K562 (cell line): ENCODE results near the gene PADI4. TPM values are rescaled to one million over a fixed set of nuclear protein-coding genes. Genes with fewer than 3 reads are reported as not detected.

Experiments
- ATAC-seq: fragments of 200-7000 bp; cut with Tn5 transposase; 3 replicates; pipeline ENCODE4 v1.9.1; 2020; ENCODE audit warnings: moderate library complexity
- BruUV-seq: library from RNA; stranded (reverse); fragments of 400-500 nt; replicated peaks from 2 replicates; lab custom pipeline; 2021; lab: Mats Ljungman, UMichigan
- CTCF ChIA-PET: fragments of 300-600 bp; formaldehyde crosslinking; extraction: SDS; loops from one replicate; lab custom pipeline; 2021; ENCODE audit warnings: low intra/inter-chr PET ratio; lab: Yijun Ruan, JAX
- POLR2A ChIA-PET: fragments of 300-600, 350-650 bp; sonication (Branson Sonifier 250); formaldehyde crosslinking; extraction: SDS; loops from one replicate; lab custom pipeline; 2021; ENCODE audit warnings: antibody characterized with exemption, inconsistent platforms; lab: Yijun Ruan, JAX
- DNase-seq, 4 experiments: peaks; one replicate each; pipeline versions ENCODE4 v3.0.0 to v3.0.0-alpha.2; 2011 to 2018; ENCODE audit warnings: low spot score in 3 of 4, mixed read lengths in 3 of 4; ENCODE audit errors: extremely low read depth in 1 of 4
- FAIRE-seq: peaks from 2 replicates; lab custom pipeline; 2011; peaks lifted over from hg19 to GRCh38; lab: Jason Lieb, UNC
- H2AFZ ChIP-seq: 2 replicates; pipeline ENCODE4 v1.6.0; 2011; ENCODE audit warnings: low read depth, low read length, control low read depth, inconsistent platforms
- H3K27ac ChIP-seq: fragments of 200-600 bp; 3 replicates; pipeline ENCODE4 v1.8.0; 2011; ENCODE audit warnings: low read depth, mild to moderate bottlenecking, control low read depth, inconsistent platforms, low read length, moderate library complexity, mixed read lengths; ENCODE audit errors: extremely low read depth
- H3K27me3 ChIP-seq, 2 experiments: fragments of 300-600 bp in 1 of 2; 2 replicates in 1 of 2; 3 replicates in 1 of 2; pipeline versions ENCODE4 v1.6.0 to v1.8.0; 2011; ENCODE audit warnings: inconsistent platforms in 2 of 2, low read length in 2 of 2, mild to moderate bottlenecking in 1 of 2, mixed read lengths in 1 of 2, moderate library complexity in 1 of 2; ENCODE audit not compliant: control insufficient read depth in 2 of 2, insufficient read depth in 2 of 2
- H3K36me3 ChIP-seq: fragments of 300-600 bp; 3 replicates; pipeline ENCODE4 v1.8.0; 2011; ENCODE audit warnings: mild to moderate bottlenecking, low read length, inconsistent platforms; ENCODE audit not compliant: control insufficient read depth, insufficient read depth
- H3K4me1 ChIP-seq, 2 experiments: fragments of 200-600 bp in 1 of 2; replicated peaks in 1 of 2; 2 replicates in 1 of 2; 3 replicates in 1 of 2; pipeline versions ENCODE4 v1.5.1 to v1.8.0; 2011; ENCODE audit warnings: inconsistent platforms in 2 of 2, low read length in 2 of 2, mild to moderate bottlenecking in 1 of 2, mixed read lengths in 1 of 2, moderate library complexity in 1 of 2; ENCODE audit not compliant: control insufficient read depth in 2 of 2, insufficient read depth in 2 of 2
- H3K4me2 ChIP-seq: 2 replicates; pipeline ENCODE4 v1.6.1; 2011; ENCODE audit warnings: low read length, control low read depth, inconsistent platforms, mixed read lengths; ENCODE audit not compliant: insufficient read depth
- H3K4me3 ChIP-seq: fragments of 200-600 bp; sonication (generic), shearing (Covaris generic); 2 replicates; pipeline ENCODE4 v1.5.1; 2016; ENCODE audit warnings: control low read depth, inconsistent platforms
- H3K79me2 ChIP-seq: fragments of 200-600 bp; 3 replicates; pipeline ENCODE4 v1.8.0; 2011; ENCODE audit warnings: low read length, inconsistent platforms; ENCODE audit not compliant: control insufficient read depth, insufficient read depth
- H3K9ac ChIP-seq, 2 experiments: 2 replicates each; pipeline versions ENCODE4 v1.6.0 to v1.6.1; 2011; ENCODE audit warnings: low read depth in 2 of 2, low read length in 2 of 2, control low read depth in 1 of 2, inconsistent platforms in 1 of 2, mild to moderate bottlenecking in 1 of 2, mixed read lengths in 1 of 2; ENCODE audit not compliant: insufficient read depth in 1 of 2
- H3K9me1 ChIP-seq: one replicate; pipeline ENCODE4 v1.6.0; 2011; ENCODE audit warnings: inconsistent platforms, mild to moderate bottlenecking, low read length, moderate library complexity; ENCODE audit not compliant: control insufficient read depth, insufficient read depth
- H3K9me3 ChIP-seq: replicated peaks from 2 replicates; pipeline ENCODE4 v1.5.1; 2011; ENCODE audit warnings: low read depth, low read length, inconsistent platforms; ENCODE audit not compliant: control insufficient read depth, insufficient read depth
- H4K20me1 ChIP-seq: replicated peaks from 2 replicates; pipeline ENCODE4 v1.6.1; 2011; ENCODE audit warnings: low read length, inconsistent platforms, mixed read lengths; ENCODE audit not compliant: control insufficient read depth, insufficient read depth
- CEBPB ChIP-seq: fragments of 450-650 bp; IDR thresholded peaks from 2 replicates; pipeline ENCODE4 v1.6.1; 2016; ENCODE audit warnings: missing genetic modification characterization, missing compliant biosample characterization
- ELF2 ChIP-seq: fragments of 250-450 bp; sonication (Bioruptor Pico); IDR thresholded peaks from 2 replicates; pipeline ENCODE4 v1.5.0; 2021; ENCODE audit warnings: mild to moderate bottlenecking
- EZH2 ChIP-seq: IDR thresholded peaks from 2 replicates; pipeline ENCODE4 v1.6.1; 2012; ENCODE audit warnings: low read depth, mild to moderate bottlenecking, inconsistent platforms, low read length, borderline replicate concordance
- GMEB1 ChIP-seq: fragments of 250-450 bp; sonication (Bioruptor Pico); IDR thresholded peaks from 2 replicates; pipeline ENCODE4 v1.4.0; 2020; ENCODE audit warnings: mild to moderate bottlenecking
- HMBOX1 ChIP-seq: sonication (generic); IDR thresholded peaks from 2 replicates; pipeline ENCODE4 v1.6.1; 2016
- HNRNPL ChIP-seq: fragments of 200-400 bp; formaldehyde crosslinking; IDR thresholded peaks from 2 replicates; pipeline ENCODE4 v1.6.1; 2017; ENCODE audit warnings: low read depth, mild to moderate bottlenecking, low read length
- KDM1A ChIP-seq, 2 experiments: fragments of 450-650 bp; IDR thresholded peaks; 2 replicates each; pipeline ENCODE4 v1.6.1; 2016; ENCODE audit warnings: mild to moderate bottlenecking in 2 of 2
- KDM4B ChIP-seq, 2 experiments: fragments of 450-650 bp in 1 of 2; sonication (generic) in 1 of 2; IDR thresholded peaks; 2 replicates each; pipeline ENCODE4 v1.6.1; 2016 to 2017; ENCODE audit warnings: borderline replicate concordance in 2 of 2, antibody characterized with exemption in 1 of 2, low read depth in 1 of 2, mild to moderate bottlenecking in 1 of 2
- MECOM ChIP-seq: fragments of 250-450 bp; sonication (Bioruptor Pico); IDR thresholded peaks from 2 replicates; pipeline ENCODE4 v1.8.0; 2022; ENCODE audit warnings: inconsistent platforms
- STAT6 ChIP-seq: sonication (generic); formaldehyde crosslinking; IDR thresholded peaks from 2 replicates; pipeline ENCODE4 v1.8.1; 2023; ENCODE audit warnings: mild to moderate bottlenecking, missing genetic modification reagents
- U2AF1 ChIP-seq: fragments of 200-400 bp; formaldehyde crosslinking; optimal IDR thresholded peaks from 2 replicates; pipeline ENCODE3; 2017; ENCODE audit warnings: mild to moderate bottlenecking, low read depth, low read length, moderate library complexity
- WGBS: fragments of 100-300 bp; shearing (Covaris generic); methylation state at CpG from one replicate; pipeline ENCODE4 v1.1.6; 2016; ENCODE audit warnings: low coverage, mixed read lengths; ENCODE audit not compliant: insufficient coverage; ENCODE audit errors: missing lambda C conversion rate; 5-methylcytosine and 5-hydroxymethylcytosine counted together
- in situ Hi-C: fragments of 300-500 bp; cut with MboI; formaldehyde crosslinking; loops from 4 replicates; pipeline ENCODE4 v1.15.0; 2018; ENCODE audit warnings: inconsistent platforms, mixed read lengths
- intact Hi-C: fragments of 100-400 bp; cut with micrococcal nuclease; formaldehyde crosslinking; loops from 2 replicates; pipeline ENCODE4 v1.14.2; 2022
- polyA plus RNA-seq, 8 experiments: library from polyadenylated mRNA; depleted of rRNA in 4 of 8; stranded (reverse) in 5 of 8; unstranded in 3 of 8; fragments of >200 nt; fragmentation: Nextera tagmentation in 2 of 8; fragmentation: Illumina TruSeq in 1 of 8; extraction: Ambion mirVana in 2 of 8; extraction: Trizol in 1 of 8; gene quantifications; 2 replicates each; pipeline versions ENCODE4 v1.2.1 to v1.2.3, GENCODE V29; 2011 to 2014; ENCODE audit warnings: inconsistent platforms in 1 of 8, missing spikeins in 1 of 8
- total RNA-seq, 7 experiments: library from RNA; depleted of rRNA in 6 of 7; stranded (reverse); fragments of >200 nt in 6 of 7; fragmentation: Illumina TruSeq in 2 of 7; extraction: Trizol in 2 of 7; gene quantifications; 2 replicates each; pipeline versions ENCODE4 v1.2.1 to v1.2.3, GENCODE V29; 2011 to 2021; ENCODE audit warnings: low replicate concordance in 1 of 7

Gene PADI4
- total and polyA plus RNA-seq, 9 of the 15 experiments (the other 6 are each of a cell fraction or from before 2014, with no cell fraction given) = 0.22 to 0.33 TPM; not detected in 7

- H4K20me1 ChIP-seq = no peaks in the 10 kb centered on the region; the same call in 1 of the 2 replicates
Measured at GRCh38 chr1:17305576-17306095, 2.4 kb upstream of the PADI4 start.

More at GRCh38 chr1:17305576-17306095, 2.4 kb upstream of the PADI4 start:
- Histone ChIP-seq H3K36me3 (no peaks in the 10 kb centered on the region), H3K9me3 (0 out of 2 replicates have a peak, but pooled peaks cover 3% of the 10 kb centered on the region), H3K79me2 (no peaks in the 10 kb centered on the region), H3K4me1 (peaks cover 13 to 16% of the 10 kb centered on the region in 2 experiments), H3K4me3 (no peak overlapping the region), H3K4me2 (no peak overlapping the region), H3K27me3 (peaks cover 6 to 29% of the 10 kb centered on the region in 2 experiments; a peak in 4 of 5 replicates), H2AFZ (no peak overlapping the region), H3K27ac (no peak overlapping the region), H3K9ac (no peak overlapping the region), H3K9me1 (peaks cover 4% of the 10 kb centered on the region)
- no TSS peak for BruUV-seq
- CTCF ChIA-PET = no interaction called here
- WGBS = 4% methylated on average over 13 of the region's 14 CpGs
- in situ Hi-C loops = no loop called here
- ATAC-seq = no peak
- no peak for FAIRE-seq
- DNase-seq = no peak
- POLR2A ChIA-PET = interaction anchor here (0.8 to 1.1 kb wide), 2 partner anchors 16 to 17 kb away, joined by 3 read pairs; no protein-coding TSS in a partner anchor
- peak in 1 of 2 experiments; percentile 22; a peak in 1 of 4 replicates for TF ChIP-seq KDM1A (IDR thresholded peaks at IDR 0.05)
- no peak for TF ChIP-seq HNRNPL
- no peak for TF ChIP-seq HMBOX1
- no peak for TF ChIP-seq EZH2
- no peak for TF ChIP-seq MECOM
- no peak for TF ChIP-seq STAT6 (CRISPR knock-in tag)
- 0 out of 2 replicates have a peak, but pooled peaks have one; percentile 15 for TF ChIP-seq CEBPB (tag)
- no peak for TF ChIP-seq KDM4B (IDR thresholded peaks at IDR 0.05; ENCODE audit: borderline replicate concordance in 2 of 2, low read depth in 1 of 2)
- TF ChIP-seq U2AF1 = no peak
- no peak for TF ChIP-seq GMEB1 (CRISPR knock-in tag)
- no peak for TF ChIP-seq ELF2 (CRISPR knock-in tag)
- TF ChIP-seq, all 486 proteins: peak for 2
- intact Hi-C loops = no loop called here
